ENCODE measurements around the gene CD82. TPM values are rescaled to one million over a fixed set of nuclear protein-coding genes. Genes with fewer than 3 reads are reported as not detected.

Gene CD82
- total RNA-seq, 3 donors from 2014 or later = 27.2 to 43.2 (median 29.6) TPM

- Histone ChIP-seq H3K36me3 (ENCODE audit: low read depth) (no peaks in the 10 kb centered on the region), H3K9me3 (no peaks in the 10 kb centered on the region), H3K4me1 (ENCODE audit: low read depth) (peaks cover 4% of the 10 kb centered on the region), H3K4me3 (no peak overlapping the region)
- TF ChIP-seq, protein P1, sequence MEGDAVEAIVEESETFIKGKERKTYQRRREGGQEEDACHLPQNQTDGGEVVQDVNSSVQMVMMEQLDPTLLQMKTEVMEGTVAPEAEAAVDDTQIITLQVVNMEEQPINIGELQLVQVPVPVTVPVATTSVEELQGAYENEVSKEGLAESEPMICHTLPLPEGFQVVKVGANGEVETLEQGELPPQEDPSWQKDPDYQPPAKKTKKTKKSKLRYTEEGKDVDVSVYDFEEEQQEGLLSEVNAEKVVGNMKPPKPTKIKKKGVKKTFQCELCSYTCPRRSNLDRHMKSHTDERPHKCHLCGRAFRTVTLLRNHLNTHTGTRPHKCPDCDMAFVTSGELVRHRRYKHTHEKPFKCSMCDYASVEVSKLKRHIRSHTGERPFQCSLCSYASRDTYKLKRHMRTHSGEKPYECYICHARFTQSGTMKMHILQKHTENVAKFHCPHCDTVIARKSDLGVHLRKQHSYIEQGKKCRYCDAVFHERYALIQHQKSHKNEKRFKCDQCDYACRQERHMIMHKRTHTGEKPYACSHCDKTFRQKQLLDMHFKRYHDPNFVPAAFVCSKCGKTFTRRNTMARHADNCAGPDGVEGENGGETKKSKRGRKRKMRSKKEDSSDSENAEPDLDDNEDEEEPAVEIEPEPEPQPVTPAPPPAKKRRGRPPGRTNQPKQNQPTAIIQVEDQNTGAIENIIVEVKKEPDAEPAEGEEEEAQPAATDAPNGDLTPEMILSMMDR (IDR thresholded peaks at IDR 0.05) = no peak
- no peak for ATAC-seq
- intact Hi-C loops (cut with DNase I, micrococcal nuclease) = loop anchor here in 1 of 2 donors (5.0 to 10.0 kb wide), 2 partner anchors 101 to 289 kb away; partner anchors contain the start of gene TSPAN18
- no peak for DNase-seq
These were observed 57.9 kb downstream of the CD82 start for GRCh38 chr11:44623341-44623730.

- peaks cover 4% of the 10 kb centered on the region for H3K4me1 ChIP-seq (ENCODE audit: low read depth)
- intact Hi-C loops (cut with DNase I, micrococcal nuclease) = loop anchor here in 1 of 2 donors (5.0 to 10.0 kb wide), 2 partner anchors 101 to 288 kb away; partner anchors contain the start of gene TSPAN18
- DNase-seq = no peak
- no peaks in the 10 kb centered on the region for H3K9me3 ChIP-seq
- TF ChIP-seq, protein P1 (IDR thresholded peaks at IDR 0.05) = no peak
- ATAC-seq = no peak
- H3K36me3 ChIP-seq (ENCODE audit: low read depth) = no peaks in the 10 kb centered on the region
- no peak overlapping the region for H3K4me3 ChIP-seq
These were observed 58.4 kb downstream of the CD82 start for GRCh38 chr11:44623731-44624491.

GRCh38 chr11:44624761-44625221 lies 59.3 kb downstream of the CD82 start:
- no peak for ATAC-seq
- Histone ChIP-seq H3K36me3 (ENCODE audit: low read depth) (no peaks in the 10 kb centered on the region), H3K4me3 (no peak overlapping the region), H3K9me3 (no peaks in the 10 kb centered on the region), H3K4me1 (ENCODE audit: low read depth) (peaks cover 4% of the 10 kb centered on the region)
- DNase-seq = no peak
- TF ChIP-seq, protein P1 (IDR thresholded peaks at IDR 0.05) = no peak
- intact Hi-C loops (cut with DNase I, micrococcal nuclease) = loop anchor here in 1 of 2 donors (5.0 to 10.0 kb wide), 2 partner anchors 100 to 288 kb away; partner anchors contain the start of gene TSPAN18

DNA sequence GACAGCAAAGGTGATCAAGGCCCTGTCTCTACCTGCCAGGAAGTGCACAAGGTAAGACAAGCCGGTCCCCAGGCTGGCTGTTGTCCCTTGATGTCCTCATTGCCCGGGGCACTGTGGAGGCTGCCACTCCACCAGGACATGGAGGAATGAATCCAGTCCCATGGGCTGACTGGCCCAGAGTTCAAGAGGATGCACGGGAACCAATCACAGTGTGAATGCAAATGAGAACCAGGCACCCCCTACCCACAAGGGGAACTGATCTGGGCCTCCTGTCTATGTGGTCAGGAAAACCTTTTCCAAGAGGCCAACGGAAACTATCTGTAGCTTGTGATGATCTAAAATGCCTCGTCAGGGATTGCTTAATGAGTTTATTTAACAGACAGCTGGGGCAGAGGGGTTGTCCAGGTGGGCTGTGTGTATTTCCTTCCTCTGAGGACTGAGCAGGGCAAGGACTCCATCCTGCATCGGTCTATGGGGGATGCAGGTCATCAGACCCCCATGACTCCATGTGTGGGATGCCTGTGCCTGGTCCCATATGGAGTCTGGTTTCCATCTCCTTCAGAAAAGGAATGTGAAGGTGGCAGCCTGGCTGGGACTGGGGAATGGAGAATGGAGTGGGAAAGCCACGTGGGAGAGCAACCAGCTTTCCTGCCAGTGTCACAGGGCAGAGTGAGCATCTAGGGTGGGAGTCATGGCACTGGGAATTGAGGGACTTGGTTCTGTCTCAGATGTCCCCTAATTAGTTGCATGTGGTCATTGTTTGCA lies 60.5 kb downstream of the CD82 start:
- TF ChIP-seq, protein P1 (IDR thresholded peaks at IDR 0.05) = no peak
- ATAC-seq = no peak
- H3K4me1 ChIP-seq (ENCODE audit: low read depth) = peaks cover 4% of the 10 kb centered on the region
- DNase-seq = no peak
- intact Hi-C loops (cut with DNase I, micrococcal nuclease) = loop anchor here in 1 of 2 donors (10.0 kb wide), 1 partner anchor 99 kb away; the partner anchor contains the start of gene TSPAN18
- H3K4me3 ChIP-seq = no peak overlapping the region
- H3K36me3 ChIP-seq (ENCODE audit: low read depth) = no peaks in the 10 kb centered on the region
- H3K9me3 ChIP-seq = no peaks in the 10 kb centered on the region

- intact Hi-C loops (cut with DNase I, micrococcal nuclease) = loop anchor here in 1 of 2 donors (10.0 kb wide), 1 partner anchor 98 kb away; the partner anchor contains the start of gene TSPAN18
- TF ChIP-seq, protein P1 (IDR thresholded peaks at IDR 0.05) = no peak
- H3K4me1 ChIP-seq (ENCODE audit: low read depth) = no peaks in the 10 kb centered on the region
- H3K9me3 ChIP-seq = no peaks in the 10 kb centered on the region
- H3K4me3 ChIP-seq = no peak overlapping the region
- no peaks in the 10 kb centered on the region for H3K36me3 ChIP-seq (ENCODE audit: low read depth)
- ATAC-seq (no peak), DNase-seq (no peak)
These were observed 61.2 kb downstream of the CD82 start for GRCh38 chr11:44626645-44627044.
